Panc1 (cell line): ENCODE measurements around the gene ZNF468. TPM values are rescaled to one million over a fixed set of nuclear protein-coding genes. Genes with fewer than 3 reads are reported as not detected.
"Not testable (repeated sequence)": the region's sequence is repeated elsewhere in the genome, so short reads cannot be mapped to it uniquely, and the experiment has no call there.

ENCODE experiments used
- ATAC-seq: fragments of 200-7000 bp; cut with Tn5 transposase; 2 replicates; pipeline ENCODE4 v1.9.1; 2020; ENCODE audit warnings: mild to moderate bottlenecking, moderate library complexity
- BruUV-seq: library from RNA; stranded (reverse); fragments of 400-500 nt; replicated peaks from 2 replicates; lab custom pipeline; 2021; lab: Mats Ljungman, UMichigan
- CTCF ChIA-PET: fragments of 300-600 bp; sonication (Branson Sonifier 250); formaldehyde crosslinking; loops from one replicate; lab custom pipeline; 2022; ENCODE audit warnings: antibody characterized with exemption; lab: Charles Lee
- POLR2A ChIA-PET: fragments of 300-600 bp; sonication (Branson Sonifier 250); formaldehyde crosslinking; loops from one replicate; lab custom pipeline; 2022; ENCODE audit warnings: antibody characterized with exemption; lab: Charles Lee
- DNase-seq: peaks from one replicate; pipeline ENCODE4 v3.0.0-alpha.2; 2010; ENCODE audit warnings: low read depth, low spot score
- H3K27ac ChIP-seq: 2 replicates; pipeline ENCODE4 v1.5.1; 2011; ENCODE audit warnings: mild to moderate bottlenecking, low read length, inconsistent platforms
- H3K27me3 ChIP-seq: fragments of 200-500 bp; sonication (Bioruptor generic); 2 replicates; pipeline ENCODE4 v1.6.0; 2014; ENCODE audit warnings: low read length, inconsistent platforms; ENCODE audit not compliant: control insufficient read depth, insufficient read depth
- H3K36me3 ChIP-seq: fragments of 200-500 bp; sonication (Bioruptor generic); 2 replicates; pipeline ENCODE4 v1.5.1; 2014; ENCODE audit warnings: inconsistent platforms, mild to moderate bottlenecking, low read length, moderate library complexity; ENCODE audit not compliant: control insufficient read depth, insufficient read depth
- H3K4me1 ChIP-seq: 2 replicates; pipeline ENCODE4 v1.5.1; 2011; ENCODE audit warnings: inconsistent platforms, mild to moderate bottlenecking, low read length, moderate library complexity; ENCODE audit not compliant: control insufficient read depth, insufficient read depth
- H3K4me3 ChIP-seq, 2 experiments: 2 replicates each; pipeline ENCODE4 v1.5.1; 2011 to 2012; ENCODE audit warnings: low read depth in 2 of 2, low read length in 2 of 2, mild to moderate bottlenecking in 2 of 2, inconsistent platforms in 1 of 2, moderate library complexity in 1 of 2
- H3K9me3 ChIP-seq: fragments of 200-500 bp; sonication (Bioruptor generic); 2 replicates; pipeline ENCODE4 v1.5.1; 2014; ENCODE audit warnings: low read depth, mild to moderate bottlenecking, inconsistent platforms, low read length, moderate library complexity; ENCODE audit not compliant: control insufficient read depth, insufficient read depth
- POLR2AphosphoS5 ChIP-seq: IDR thresholded peaks from 2 replicates; pipeline ENCODE4 v1.6.1; 2012; ENCODE audit warnings: mild to moderate bottlenecking, low read depth, low read length, moderate library complexity
- SIN3A ChIP-seq: IDR thresholded peaks from 2 replicates; pipeline ENCODE4 v1.6.1; 2012; ENCODE audit warnings: low read depth, mild to moderate bottlenecking, low read length, moderate library complexity, borderline replicate concordance; ENCODE audit not compliant: insufficient read depth
- TCF7L2 ChIP-seq: IDR thresholded peaks from 2 replicates; pipeline ENCODE4 v1.6.1; 2011; ENCODE audit warnings: mild to moderate bottlenecking, low read depth, low read length, inconsistent platforms
- in situ Hi-C: cut with HindIII; loops from 2 replicates; pipeline ENCODE4 v1.10.0; 2016; ENCODE audit warnings: low sequenced_read_pairs, low pct_unique_long_range_greater_than_20kb
- intact Hi-C: fragments of 100-400 bp; cut with micrococcal nuclease; formaldehyde crosslinking; loops from one replicate; pipeline ENCODE4 v1.10.0; 2022; ENCODE audit not compliant: unreplicated experiment
- total RNA-seq: library from RNA; stranded (reverse); gene quantifications from one replicate; pipeline ENCODE4 v1.2.1, GENCODE V29; 2021; ENCODE audit not compliant: unreplicated experiment
- TF ChIP-seq, protein P1 (sequence below), 2 experiments: IDR thresholded peaks; 2 replicates each; pipeline ENCODE4 v1.6.1; 2011 to 2012; ENCODE audit warnings: low read depth in 2 of 2, control low read depth in 1 of 2, low read length in 1 of 2, mild to moderate bottlenecking in 1 of 2, moderate library complexity in 1 of 2; ENCODE audit not compliant: insufficient read depth in 1 of 2
- TF ChIP-seq, protein P2 (sequence below): fragments of 450-650 bp; IDR thresholded peaks from 2 replicates; pipeline ENCODE4 v1.5.1; 2017; ENCODE audit warnings: mild to moderate bottlenecking

ZNF468 gene
- total RNA-seq, 1 experiment from 2014 or later = 27.5 TPM

DNA sequence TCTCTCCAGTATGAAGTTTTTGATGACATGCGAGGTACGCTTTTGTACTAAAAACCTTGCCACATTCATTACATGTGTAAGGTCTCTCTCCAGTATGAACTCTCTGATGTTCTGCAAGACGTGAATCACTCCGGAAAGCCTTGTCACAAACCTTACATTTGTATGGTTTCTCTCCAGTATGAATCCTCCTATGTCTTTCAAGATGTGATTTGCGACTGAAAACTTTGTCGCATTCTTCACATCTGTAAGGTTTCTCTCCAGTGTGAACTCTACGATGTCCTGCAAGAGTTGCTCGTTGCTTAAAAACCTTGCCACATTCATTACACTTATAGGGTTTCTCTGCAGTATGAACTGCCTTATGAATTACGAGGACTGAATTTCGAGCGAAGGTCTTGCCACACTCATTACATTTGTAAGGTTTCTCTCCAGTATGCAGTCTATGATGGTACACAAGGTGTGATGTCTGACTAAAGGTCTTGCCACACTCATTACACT is 23.5 kb upstream of the ZNF468 start:
- intact Hi-C loops = no loop called here
- POLR2A ChIA-PET = no interaction called here
- H3K9me3 ChIP-seq = peaks cover 37% of the 10 kb centered on the region; the same call in 1 of the 2 replicates
- no peaks in the 10 kb centered on the region for H3K4me1 ChIP-seq
- no peaks in the 10 kb centered on the region for H3K27me3 ChIP-seq
- peaks cover 8% of the 10 kb centered on the region; the same call in 1 of the 2 replicates for H3K36me3 ChIP-seq
- BruUV-seq = no TSS peak
- ATAC-seq (no peak), DNase-seq (no peak)
- H3K4me3 ChIP-seq = no peak overlapping the region
- CTCF ChIA-PET = no interaction called here
- TF ChIP-seq TCF7L2 = no peak
- TF ChIP-seq, protein P1, sequence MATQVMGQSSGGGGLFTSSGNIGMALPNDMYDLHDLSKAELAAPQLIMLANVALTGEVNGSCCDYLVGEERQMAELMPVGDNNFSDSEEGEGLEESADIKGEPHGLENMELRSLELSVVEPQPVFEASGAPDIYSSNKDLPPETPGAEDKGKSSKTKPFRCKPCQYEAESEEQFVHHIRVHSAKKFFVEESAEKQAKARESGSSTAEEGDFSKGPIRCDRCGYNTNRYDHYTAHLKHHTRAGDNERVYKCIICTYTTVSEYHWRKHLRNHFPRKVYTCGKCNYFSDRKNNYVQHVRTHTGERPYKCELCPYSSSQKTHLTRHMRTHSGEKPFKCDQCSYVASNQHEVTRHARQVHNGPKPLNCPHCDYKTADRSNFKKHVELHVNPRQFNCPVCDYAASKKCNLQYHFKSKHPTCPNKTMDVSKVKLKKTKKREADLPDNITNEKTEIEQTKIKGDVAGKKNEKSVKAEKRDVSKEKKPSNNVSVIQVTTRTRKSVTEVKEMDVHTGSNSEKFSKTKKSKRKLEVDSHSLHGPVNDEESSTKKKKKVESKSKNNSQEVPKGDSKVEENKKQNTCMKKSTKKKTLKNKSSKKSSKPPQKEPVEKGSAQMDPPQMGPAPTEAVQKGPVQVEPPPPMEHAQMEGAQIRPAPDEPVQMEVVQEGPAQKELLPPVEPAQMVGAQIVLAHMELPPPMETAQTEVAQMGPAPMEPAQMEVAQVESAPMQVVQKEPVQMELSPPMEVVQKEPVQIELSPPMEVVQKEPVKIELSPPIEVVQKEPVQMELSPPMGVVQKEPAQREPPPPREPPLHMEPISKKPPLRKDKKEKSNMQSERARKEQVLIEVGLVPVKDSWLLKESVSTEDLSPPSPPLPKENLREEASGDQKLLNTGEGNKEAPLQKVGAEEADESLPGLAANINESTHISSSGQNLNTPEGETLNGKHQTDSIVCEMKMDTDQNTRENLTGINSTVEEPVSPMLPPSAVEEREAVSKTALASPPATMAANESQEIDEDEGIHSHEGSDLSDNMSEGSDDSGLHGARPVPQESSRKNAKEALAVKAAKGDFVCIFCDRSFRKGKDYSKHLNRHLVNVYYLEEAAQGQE (IDR thresholded peaks at IDR 0.05; ENCODE audit: insufficient read depth in 1 of 2, low read depth in 2 of 2, low read length in 1 of 2) = no peak
- no peak for TF ChIP-seq POLR2AphosphoS5
- no peak for TF ChIP-seq SIN3A
- TF ChIP-seq, protein P2, sequence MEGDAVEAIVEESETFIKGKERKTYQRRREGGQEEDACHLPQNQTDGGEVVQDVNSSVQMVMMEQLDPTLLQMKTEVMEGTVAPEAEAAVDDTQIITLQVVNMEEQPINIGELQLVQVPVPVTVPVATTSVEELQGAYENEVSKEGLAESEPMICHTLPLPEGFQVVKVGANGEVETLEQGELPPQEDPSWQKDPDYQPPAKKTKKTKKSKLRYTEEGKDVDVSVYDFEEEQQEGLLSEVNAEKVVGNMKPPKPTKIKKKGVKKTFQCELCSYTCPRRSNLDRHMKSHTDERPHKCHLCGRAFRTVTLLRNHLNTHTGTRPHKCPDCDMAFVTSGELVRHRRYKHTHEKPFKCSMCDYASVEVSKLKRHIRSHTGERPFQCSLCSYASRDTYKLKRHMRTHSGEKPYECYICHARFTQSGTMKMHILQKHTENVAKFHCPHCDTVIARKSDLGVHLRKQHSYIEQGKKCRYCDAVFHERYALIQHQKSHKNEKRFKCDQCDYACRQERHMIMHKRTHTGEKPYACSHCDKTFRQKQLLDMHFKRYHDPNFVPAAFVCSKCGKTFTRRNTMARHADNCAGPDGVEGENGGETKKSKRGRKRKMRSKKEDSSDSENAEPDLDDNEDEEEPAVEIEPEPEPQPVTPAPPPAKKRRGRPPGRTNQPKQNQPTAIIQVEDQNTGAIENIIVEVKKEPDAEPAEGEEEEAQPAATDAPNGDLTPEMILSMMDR = no peak
- in situ Hi-C loops = no loop called here
- no peak overlapping the region for H3K27ac ChIP-seq

DNA sequence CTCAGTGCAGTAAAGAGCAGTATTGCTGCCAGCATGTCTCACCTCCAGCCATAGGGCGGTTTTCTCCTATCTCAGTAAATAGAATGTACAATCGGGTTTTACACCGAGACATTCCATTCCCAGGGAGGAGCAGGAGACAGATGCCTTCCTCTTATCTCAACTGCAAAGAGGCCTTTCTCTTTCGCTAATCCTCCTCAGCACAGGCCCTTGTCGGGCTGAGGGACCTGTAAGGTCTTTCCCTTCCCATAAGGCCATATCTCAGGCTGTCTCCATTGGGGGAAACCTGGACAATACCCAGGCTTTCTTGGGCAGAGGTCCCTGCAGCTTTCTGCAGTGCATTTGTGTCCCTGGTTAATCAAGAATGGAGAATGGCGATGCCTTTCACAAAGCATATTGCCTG is 15.6 kb upstream of the ZNF468 start:
- CTCF ChIA-PET, POLR2A ChIA-PET, H3K36me3 ChIP-seq: not testable (repeated sequence)

DNA sequence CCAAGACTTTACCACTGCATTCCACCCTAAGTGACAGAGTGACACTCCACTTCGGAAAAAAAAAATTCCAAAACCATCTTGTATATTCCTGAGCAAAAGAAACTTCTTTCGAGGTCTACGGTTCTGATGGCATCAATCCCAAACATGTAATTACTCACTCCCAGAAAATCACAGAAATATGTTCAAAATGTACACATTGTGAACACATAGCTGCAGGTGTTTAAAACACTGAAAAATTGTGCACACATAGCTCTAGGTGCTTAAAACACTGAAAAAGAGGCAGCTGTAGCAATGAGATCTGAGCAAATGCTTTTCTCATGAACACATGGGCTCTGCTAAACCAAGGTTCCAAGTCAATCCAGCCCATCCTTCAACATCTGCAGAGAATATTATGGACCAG is 14.0 kb upstream of the ZNF468 start:
- no peaks in the 10 kb centered on the region for H3K36me3 ChIP-seq
- no peak for ATAC-seq
- no peak overlapping the region for H3K27ac ChIP-seq
- H3K4me3 ChIP-seq = no peak overlapping the region
- H3K4me1 ChIP-seq = no peaks in the 10 kb centered on the region
- intact Hi-C loops = no loop called here
- CTCF ChIA-PET = no interaction called here
- POLR2A ChIA-PET = no interaction called here
- no TSS peak for BruUV-seq
- no peaks in the 10 kb centered on the region for H3K9me3 ChIP-seq
- H3K27me3 ChIP-seq = no peaks in the 10 kb centered on the region
- no peak for DNase-seq
- in situ Hi-C loops = no loop called here
- no peak for TF ChIP-seq TCF7L2
- no peak for TF ChIP-seq POLR2AphosphoS5
- TF ChIP-seq, protein P2 = no peak
- no peak for TF ChIP-seq SIN3A
- TF ChIP-seq, protein P1 (IDR thresholded peaks at IDR 0.05; ENCODE audit: insufficient read depth in 1 of 2, low read depth in 2 of 2, low read length in 1 of 2) = no peak

More for the DNA sequence above, 15.6 kb upstream of the ZNF468 start:
- H3K9me3 ChIP-seq, H3K4me1 ChIP-seq, H3K27ac ChIP-seq, BruUV-seq, ATAC-seq, intact Hi-C loops, H3K4me3 ChIP-seq, DNase-seq, in situ Hi-C loops, H3K27me3 ChIP-seq: not testable (repeated sequence)
